Measurements from ENCODE around the gene DDX46. TPM values are rescaled to one million over a fixed set of nuclear protein-coding genes. Genes with fewer than 3 reads are reported as not detected.
"Not testable (repeated sequence)": the region's sequence is repeated elsewhere in the genome, so short reads cannot be mapped to it uniquely, and the experiment has no call there.

Gene DDX46
- total RNA-seq, 1 experiment from 2014 or later, result 76.5 TPM

- H3K36me3 ChIP-seq (ENCODE audit: low read depth), result no peaks in the 10 kb centered on the region
- no peaks in the 10 kb centered on the region for H3K27me3 ChIP-seq (ENCODE audit: insufficient read depth, low read depth)
- H3K9me2 ChIP-seq (ENCODE audit: insufficient read depth), result no peaks in the 10 kb centered on the region
- intact Hi-C loops (cut with micrococcal nuclease; ENCODE audit: unreplicated experiment), result loop anchor here (1.0 to 5.0 kb wide), 2 partner anchors 28 to 56 kb away; partner anchors contain the start of gene TXNDC15
- H3K4me2 ChIP-seq, result peak within 1 kb of the TSS; percentile 81
- peaks cover 54% of the 10 kb centered on the region for H3F3A ChIP-seq (ENCODE audit: insufficient read depth, low read depth)
- no peaks in the 10 kb centered on the region for H3K9me3 ChIP-seq (ENCODE audit: insufficient read depth, low read depth)
- no TSS peak for BruUV-seq (replicated peaks)
- H3K79me2 ChIP-seq (ENCODE audit: low read depth), result peaks cover 31% of the 10 kb centered on the region
- TF ChIP-seq CTCF (conservative IDR thresholded peaks at IDR 0.05) (no peak), EZH2 (IDR thresholded peaks at IDR 0.05; ENCODE audit: low read depth) (no peak)
- peak; percentile 79 to 89 for DNase-seq
- ChIA-PET CTCF (interaction anchor here (0.5 kb wide), 1 partner anchor 14 kb away, joined by 3 read pairs; no protein-coding TSS in a partner anchor), POLR2A (ENCODE audit: unreplicated experiment) (interaction anchor here (0.6 kb wide), 2 partner anchors 11 to 16 kb away, joined by 3 to 17 read pairs; no protein-coding TSS in a partner anchor)
- H3K4me3 ChIP-seq, result peak within 1 kb of the TSS; percentile 74
- peak within 1 kb of the TSS; percentile 86 for H2AFZ ChIP-seq
- peak within 1 kb of the TSS; percentile 68 for H3K27ac ChIP-seq
- 0 out of 2 replicates have a peak, but pooled peaks cover 1% of the 10 kb centered on the region for H4K20me1 ChIP-seq (ENCODE audit: insufficient read depth)
- peaks cover 35% of the 10 kb centered on the region for H3K4me1 ChIP-seq (replicated peaks; ENCODE audit: insufficient read depth)
Observed at GRCh38 chr5:134845852-134846640, 87.5 kb downstream of the DDX46 start, which contains the start of gene C5orf24. TSS of gene C5orf24 (plus strand) at chr5:134845968. CDS start at chr5:134854901, 8,933 bp downstream.

DNA sequence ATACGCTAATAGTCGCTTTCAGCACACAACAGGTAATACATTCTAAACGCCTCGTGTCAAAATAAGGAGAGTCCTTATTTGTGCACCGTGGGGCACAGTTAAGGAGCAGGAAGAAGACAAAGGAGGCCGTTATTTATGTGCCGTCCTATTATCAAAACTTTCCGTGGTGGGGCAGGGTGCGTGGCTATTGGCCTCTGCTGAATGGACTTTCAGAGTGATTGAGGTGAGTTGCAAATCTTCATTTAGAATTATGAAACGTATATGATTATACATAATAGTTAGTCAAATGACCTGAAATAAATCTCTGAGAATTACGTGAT lies 88.0 kb downstream of the DDX46 start:
- Histone ChIP-seq H3K4me1 (replicated peaks; ENCODE audit: insufficient read depth) (peaks cover 38% of the 10 kb centered on the region), H3K4me3 (peak overlapping the region; percentile 74), H3K9me2 (ENCODE audit: insufficient read depth) (no peaks in the 10 kb centered on the region), H3K36me3 (ENCODE audit: low read depth) (no peaks in the 10 kb centered on the region), H4K20me1 (ENCODE audit: insufficient read depth) (0 out of 2 replicates have a peak, but pooled peaks cover 3% of the 10 kb centered on the region), H3F3A (ENCODE audit: insufficient read depth, low read depth) (peaks cover 51% of the 10 kb centered on the region), H2AFZ (peak overlapping the region; percentile 86), H3K79me2 (ENCODE audit: low read depth) (peaks cover 33% of the 10 kb centered on the region), H3K27ac (peak overlapping the region; percentile 68; the same call in 1 of the 2 replicates), H3K9me3 (ENCODE audit: insufficient read depth, low read depth) (no peaks in the 10 kb centered on the region), H3K4me2 (peak overlapping the region; percentile 81), H3K27me3 (ENCODE audit: insufficient read depth, low read depth) (no peaks in the 10 kb centered on the region)
- CTCF ChIA-PET, result no interaction called here
- no peak for TF ChIP-seq EZH2 (IDR thresholded peaks at IDR 0.05; ENCODE audit: low read depth)
- TF ChIP-seq CTCF (conservative IDR thresholded peaks at IDR 0.05), result no peak
- POLR2A ChIA-PET (ENCODE audit: unreplicated experiment), result no interaction called here
- DNase-seq, result no peak
- no TSS peak for BruUV-seq (replicated peaks)
- intact Hi-C loops (cut with micrococcal nuclease; ENCODE audit: unreplicated experiment), result loop anchor here (5.0 kb wide), 1 partner anchor 56 kb away; no protein-coding TSS in a partner anchor

GRCh38 chr5:134849434-134849933 lies 90.9 kb downstream of the DDX46 start:
- H2AFZ ChIP-seq; H4K20me1 ChIP-seq (ENCODE audit: insufficient read depth); H3K9me2 ChIP-seq (ENCODE audit: insufficient read depth); H3K27me3 ChIP-seq (ENCODE audit: insufficient read depth, low read depth); POLR2A ChIA-PET (ENCODE audit: unreplicated experiment); H3K9me3 ChIP-seq (ENCODE audit: insufficient read depth, low read depth); H3K4me2 ChIP-seq; H3K4me3 ChIP-seq; DNase-seq; H3K27ac ChIP-seq; BruUV-seq (replicated peaks): not testable (repeated sequence)
- intact Hi-C loops (cut with micrococcal nuclease; ENCODE audit: unreplicated experiment), result loop anchor here (5.0 kb wide), 1 partner anchor 53 kb away; no protein-coding TSS in a partner anchor
- Histone ChIP-seq H3K79me2 (ENCODE audit: low read depth) (peaks cover 51% of the 10 kb centered on the region), H3F3A (ENCODE audit: insufficient read depth, low read depth) (peaks cover 37% of the 10 kb centered on the region), H3K36me3 (ENCODE audit: low read depth) (peaks cover 18% of the 10 kb centered on the region; the same call in 1 of the 2 replicates), H3K4me1 (replicated peaks; ENCODE audit: insufficient read depth) (peaks cover 22% of the 10 kb centered on the region)
- CTCF ChIA-PET, result interaction anchor here (0.5 to 0.6 kb wide), 2 partner anchors 54 to 57 kb away, joined by 4 to 11 read pairs; no protein-coding TSS in a partner anchor
